Hypothalamus (tissue), 51 donors: Measurements from ENCODE around the gene CCL13.
A peak's percentile ranks its signal among the peaks of the same experiment; 100 is the strongest.

ENCODE experiments used
- DNase-seq, 51 donors: peaks; one replicate each; lab custom pipeline; 2025; lab: John Stamatoyannopoulos, UW

CCL13 gene

GRCh38 chr17:34361478-34362061 is 5.3 kb downstream of the CCL13 start:
- DNase-seq, result peak in 38 of 51 donors; percentile 9 to 75 (median 54)

- DNase-seq, result no peak
Observed at GRCh38 chr17:34363183-34363661, 6.9 kb downstream of the CCL13 start, which contains the start of gene CCL1. TSS of gene CCL1 (minus strand) at chr17:34363233. CDS start at chr17:34363161, 72 bp downstream.

- DNase-seq, result no peak
Observed at GRCh38 chr17:34364751-34365150, 8.5 kb downstream of the CCL13 start.

- DNase-seq, result no peak
Observed at GRCh38 chr17:34365340-34365739, 9.1 kb downstream of the CCL13 start.

- peak in 1 of 51 donors; percentile 6 for DNase-seq
Observed at GRCh38 chr17:34366010-34366409, 9.7 kb downstream of the CCL13 start.

- DNase-seq, result no peak
Observed at GRCh38 chr17:34366529-34367107, 10.3 kb downstream of the CCL13 start.

GRCh38 chr17:34367486-34368195 is 11.4 kb downstream of the CCL13 start:
- DNase-seq, result no peak

GRCh38 chr17:34368196-34368945 is 12.1 kb downstream of the CCL13 start:
- DNase-seq, result peak in 1 of 51 donors; percentile 4

- DNase-seq, result no peak
Observed at GRCh38 chr17:34368946-34369500, 12.7 kb downstream of the CCL13 start.

GRCh38 chr17:34369571-34369970 is 13.3 kb downstream of the CCL13 start:
- no peak for DNase-seq

- DNase-seq, result no peak
Observed at GRCh38 chr17:34370376-34370996, 14.2 kb downstream of the CCL13 start.

- DNase-seq, result peak in 2 of 51 donors; percentile 12 to 15
Observed at GRCh38 chr17:34370997-34371395, 14.7 kb downstream of the CCL13 start.

- no peak for DNase-seq
Observed at GRCh38 chr17:34371405-34372100, 15.3 kb downstream of the CCL13 start.

- DNase-seq, result no peak
Observed at GRCh38 chr17:34374457-34374856, 18.2 kb downstream of the CCL13 start.

GRCh38 chr17:34375426-34375997 is 19.2 kb downstream of the CCL13 start:
- no peak for DNase-seq

GRCh38 chr17:34377078-34377823 is 21.0 kb downstream of the CCL13 start:
- DNase-seq, result no peak

GRCh38 chr17:34378664-34379101 is 22.4 kb downstream of the CCL13 start:
- no peak for DNase-seq

GRCh38 chr17:34379868-34380267 is 23.6 kb downstream of the CCL13 start:
- DNase-seq, result no peak
